ENCODE data around the gene ABCA2.

Gene ABCA2

DNA sequence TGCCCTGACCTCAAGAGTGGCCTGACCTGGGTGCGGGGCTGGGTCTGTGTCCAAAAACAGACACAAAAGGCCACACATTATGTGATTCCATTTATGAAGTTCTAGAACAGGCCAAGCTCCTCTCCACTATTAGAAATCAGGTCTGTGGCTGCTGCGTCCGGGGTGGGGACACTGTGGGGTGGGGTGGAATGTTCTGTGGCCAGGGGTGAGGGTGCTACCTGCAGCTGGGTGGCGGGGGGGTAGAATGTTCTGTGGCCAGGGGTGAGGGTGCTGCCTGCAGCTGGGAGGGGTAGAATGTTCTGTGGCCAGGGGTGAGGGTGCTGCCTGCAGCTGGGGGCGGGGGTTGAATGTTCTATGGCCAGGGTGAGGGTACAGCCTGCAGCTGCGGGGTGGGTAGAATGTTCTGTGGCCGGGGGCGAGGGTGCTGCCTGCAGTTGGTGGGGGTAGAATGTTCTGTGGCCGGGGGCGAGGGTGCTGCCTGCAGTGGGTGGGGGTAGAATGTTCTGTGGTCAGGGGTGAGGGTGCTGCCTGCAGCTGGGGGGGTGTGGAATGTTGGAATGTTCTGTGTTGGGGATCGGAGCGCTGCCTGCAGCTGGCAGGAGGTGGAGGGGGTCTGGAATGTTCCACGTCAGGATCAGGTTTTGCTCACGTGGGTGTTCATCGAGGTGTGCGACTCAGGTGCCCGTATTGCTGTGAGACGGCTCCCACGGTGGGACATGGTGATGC is 67.7 kb downstream of the ABCA2 start:
- DNase-seq = no peak

DNA sequence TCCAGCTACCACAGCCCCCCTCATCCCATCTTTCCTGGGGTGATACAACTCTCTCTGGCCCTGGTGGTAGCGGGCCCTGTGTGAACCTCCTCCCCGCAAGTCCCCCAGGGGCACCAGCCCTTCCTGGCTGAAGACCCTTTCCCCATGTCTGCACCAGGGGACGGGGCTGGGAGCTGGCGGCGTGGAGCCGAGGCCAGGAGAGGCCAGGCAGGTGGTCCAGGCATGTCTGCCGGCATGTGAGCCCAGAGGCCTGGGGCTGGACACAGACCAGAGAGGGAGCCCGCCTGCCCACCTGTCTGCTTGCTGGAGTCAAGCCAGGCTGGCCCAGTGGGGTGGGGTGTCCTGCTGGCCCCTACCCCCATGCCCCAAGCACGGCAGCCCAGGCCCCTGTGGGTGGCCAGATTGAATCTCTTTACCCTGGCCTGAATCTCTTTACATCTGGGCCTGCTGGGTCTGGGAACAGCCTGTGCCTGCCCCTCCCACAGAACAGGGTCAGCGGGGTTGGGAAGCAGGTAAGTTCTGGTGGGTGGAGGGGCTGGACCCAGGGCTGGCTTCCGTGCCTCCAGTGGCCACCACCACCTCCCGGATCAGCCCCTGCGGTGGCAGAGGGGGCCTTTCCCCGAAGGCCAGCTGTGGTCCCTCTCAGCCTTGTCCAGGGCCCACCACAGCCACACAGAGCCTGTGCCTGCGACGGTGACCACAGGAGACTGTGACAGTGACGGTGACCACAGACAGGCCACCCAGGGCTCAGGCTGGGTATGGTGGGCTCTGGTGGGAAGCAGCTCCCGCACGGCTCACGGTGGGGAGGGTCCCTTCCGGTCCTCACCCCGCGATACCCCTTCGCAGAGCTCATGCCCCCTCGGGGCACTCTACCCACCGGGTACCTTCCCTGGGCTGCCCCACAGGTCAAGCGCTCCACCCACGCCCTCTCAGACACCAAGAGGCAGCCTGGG is 68.9 kb downstream of the ABCA2 start:
- no peak for DNase-seq

DNA sequence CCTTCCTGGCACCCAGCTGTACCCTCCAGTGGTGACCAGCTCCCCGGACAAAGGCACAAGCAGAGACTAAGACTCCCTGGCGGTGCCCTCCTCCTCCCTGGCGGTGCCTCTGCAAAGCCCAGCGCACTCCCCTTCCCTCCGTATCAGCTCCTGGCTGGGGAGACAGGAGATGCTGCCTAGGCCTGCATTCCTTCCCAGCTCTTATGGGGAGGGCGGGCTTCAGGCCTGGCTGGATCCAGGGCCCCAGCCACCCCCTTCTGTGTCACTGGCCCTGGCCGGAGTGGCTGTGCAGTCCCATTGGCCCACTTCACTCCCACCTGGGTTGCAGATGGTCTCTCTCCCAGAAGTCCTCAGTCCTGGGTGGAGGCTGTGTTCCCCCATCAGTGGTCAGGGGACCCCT is 69.6 kb downstream of the ABCA2 start:
- no peak for DNase-seq

DNA sequence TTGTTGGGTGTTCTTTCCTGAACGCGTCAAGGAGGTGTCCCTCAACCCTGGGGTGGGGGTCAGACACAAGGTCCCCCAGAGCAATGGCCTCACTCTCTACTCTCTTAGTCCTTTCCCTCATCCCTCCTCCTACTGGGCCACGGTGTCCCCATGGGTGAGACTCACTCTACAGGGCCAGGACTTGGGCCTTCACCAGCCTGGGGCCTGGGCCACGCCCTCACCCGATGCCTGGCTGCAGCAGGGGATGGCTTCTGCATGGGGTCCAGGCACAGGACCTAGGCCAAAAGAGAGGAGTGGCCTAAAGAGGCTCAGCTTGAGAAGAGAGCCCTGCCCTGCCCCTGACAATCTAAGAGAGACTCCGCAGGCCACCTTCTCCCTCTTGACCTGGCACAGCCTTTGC is 70.1 kb downstream of the ABCA2 start:
- DNase-seq = no peak

DNA sequence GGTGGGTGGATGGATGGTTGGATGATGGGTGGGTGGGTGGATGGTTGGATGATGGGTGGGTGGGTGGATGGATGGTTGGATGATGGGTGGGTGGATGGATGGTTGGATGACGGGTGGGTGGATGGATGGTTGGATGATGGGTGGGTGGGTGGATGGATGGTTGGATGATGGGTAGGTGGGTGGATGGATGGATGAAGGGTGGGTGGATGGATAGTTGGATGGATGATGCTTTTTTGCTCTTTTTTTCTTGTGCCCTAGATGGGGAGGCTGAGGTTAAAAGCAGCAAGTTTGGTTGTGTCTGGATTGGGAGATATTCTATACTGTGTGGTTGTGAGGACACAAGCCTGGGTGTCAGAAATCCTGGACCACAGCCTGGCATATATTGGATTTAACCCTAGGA is 70.6 kb downstream of the ABCA2 start:
- no peak for DNase-seq

Measured in left hindlimb (tissue), 1 donor.